Ovary (tissue), 9 donors: Measurements from ENCODE around the gene CHCHD1. TPM values are rescaled to one million over a fixed set of nuclear protein-coding genes. Genes with fewer than 3 reads are reported as not detected.

Experiments used
- DNase-seq, 5 donors: peaks; one replicate each; pipeline ENCODE4 v3.0.0-alpha.2; 2019 to 2020
- H3K27ac ChIP-seq, 2 donors: fragments of 200-600 bp; one replicate each; pipeline versions ENCODE4 v1.5.1 to v1.8.0; 2019 to 2022
- H3K27me3 ChIP-seq: fragments of 200-600 bp; one replicate; pipeline ENCODE4 v1.8.0; 2022
- H3K36me3 ChIP-seq: fragments of 200-600 bp; sonication (generic); one replicate; pipeline ENCODE4 v1.5.1; 2019
- H3K4me1 ChIP-seq: one replicate; pipeline ENCODE4 v1.8.1; 2013; ENCODE audit warnings: mild to moderate bottlenecking, moderate library complexity; ENCODE audit not compliant: insufficient read depth
- H3K4me3 ChIP-seq: fragments of 200-600 bp; sonication (generic); one replicate; pipeline ENCODE4 v1.5.1; 2017
- H3K9me3 ChIP-seq, 2 donors: fragments of 200-600 bp in 1 of 2; sonication (generic) in 1 of 2; one replicate each; pipeline versions ENCODE4 v1.5.1 to v1.8.1; 2013 to 2019; ENCODE audit warnings: mild to moderate bottlenecking in 1 of 2, moderate library complexity in 1 of 2
- EP300 ChIP-seq: sonication (generic); formaldehyde crosslinking; IDR thresholded peaks from one replicate; pipeline ENCODE4 v1.6.1; 2017; ENCODE audit warnings: antibody characterized with exemption
- POLR2A ChIP-seq: fragments of 450-650 bp; IDR thresholded peaks from one replicate; pipeline ENCODE4 v1.6.1; 2017; ENCODE audit warnings: antibody characterized with exemption, mild to moderate bottlenecking, moderate library complexity
- WGBS, 3 donors: extraction: QIAGEN DNeasy Blood & Tissue Kit in 1 of 3; methylation state at CpG; one replicate each; pipeline versions ENCODE4 v1.1.5 to v1.1.7; 2013 to 2017; 5-methylcytosine and 5-hydroxymethylcytosine counted together
- intact Hi-C, 4 donors: fragments of 100-400 bp; cut with DNase I; formaldehyde crosslinking; loops; one replicate each; pipeline versions ENCODE4 v1.11.0 to v1.15.1; 2022 to 2023
- polyA plus RNA-seq, 2 donors: library from polyadenylated mRNA; stranded (reverse); fragments of 200-250 nt in 1 of 2; fragments of 350-450 nt in 1 of 2; fragmentation: Illumina TruSeq in 1 of 2; extraction: RNeasy Lipid Tissue Mini Kit (QIAGEN cat#74804) in 1 of 2; gene quantifications; one replicate each; pipeline ENCODE4 v1.2.3, GENCODE V29; 2013 to 2014
- total RNA-seq, 7 donors: library from RNA; depleted of rRNA in 2 of 7; stranded (reverse); fragments of >200 nt in 2 of 7; fragmentation: NEBNext Ultra II Directional in 3 of 7; extraction: Animal tissue kit (Norgen Biotek cat#: 25700) in 3 of 7; gene quantifications; one replicate each; pipeline versions ENCODE4 v1.1.0 to v1.2.4, GENCODE V29; 2016 to 2023
- TF ChIP-seq, protein P1 (sequence below), 3 donors: fragments of 450-650 bp in 2 of 3; fragments of 200-600 bp in 1 of 3; IDR thresholded peaks; one replicate each; pipeline versions ENCODE4 v1.5.1 to v1.8.0; 2016 to 2022; ENCODE audit warnings: antibody characterized with exemption in 3 of 3, mild to moderate bottlenecking in 1 of 3
- donor health status: DM: no; HTN: no; CAD: no; lungs with moderate emphysema.
- donor health status: DM: no; HTN: no; CAD: no.
- donor health status: Bipolar disorder and iron deficiency.
- donor health status: DM: yes; HTN: yes; CAD: no.
- donor health status: DM: no; HTN: no; CAD: no.
- donor health status: DM: yes; HTN: yes; CAD: no.

CHCHD1 gene
- total and polyA plus RNA-seq, 9 donors, result 12.5 to 33.4 (median 18.0) TPM

DNA sequence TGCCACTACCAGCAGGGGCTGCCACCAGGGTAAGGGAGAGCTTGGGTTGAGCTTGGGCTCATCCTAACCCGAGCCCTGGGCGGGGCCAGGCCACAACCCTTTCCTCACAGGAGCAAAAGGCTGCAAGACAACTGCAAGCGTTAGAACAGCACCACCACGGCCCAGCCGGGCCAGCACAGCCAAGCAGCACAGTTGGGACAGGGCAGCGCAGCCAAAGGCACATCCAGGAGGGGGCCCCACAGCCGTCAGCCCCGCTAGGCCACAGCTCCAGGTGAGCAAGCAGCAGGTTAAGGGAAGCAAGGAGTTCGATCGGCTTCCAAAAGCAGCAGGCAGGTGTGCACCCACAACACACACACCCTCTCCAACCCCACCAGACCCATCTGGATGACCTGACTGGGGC lies 36.6 kb downstream of the CHCHD1 start:
- Histone ChIP-seq H3K27me3 (no peaks in the 10 kb centered on the region), H3K36me3 (no peaks in the 10 kb centered on the region), H3K9me3 (no peaks in the 10 kb centered on the region), H3K4me3 (no peak overlapping the region), H3K4me1 (no peaks in the 10 kb centered on the region), H3K27ac (no peak overlapping the region)
- no peak for DNase-seq
- intact Hi-C loops, result loop anchor here in 1 of 4 donors (2.0 kb wide), 1 partner anchor 26 kb away; no protein-coding TSS in a partner anchor
- 86% methylated on average over 10 of the region's 10 CpGs for WGBS, 3 donors
- TF ChIP-seq POLR2A (no peak), EP300 (no peak)
- TF ChIP-seq, protein P1, sequence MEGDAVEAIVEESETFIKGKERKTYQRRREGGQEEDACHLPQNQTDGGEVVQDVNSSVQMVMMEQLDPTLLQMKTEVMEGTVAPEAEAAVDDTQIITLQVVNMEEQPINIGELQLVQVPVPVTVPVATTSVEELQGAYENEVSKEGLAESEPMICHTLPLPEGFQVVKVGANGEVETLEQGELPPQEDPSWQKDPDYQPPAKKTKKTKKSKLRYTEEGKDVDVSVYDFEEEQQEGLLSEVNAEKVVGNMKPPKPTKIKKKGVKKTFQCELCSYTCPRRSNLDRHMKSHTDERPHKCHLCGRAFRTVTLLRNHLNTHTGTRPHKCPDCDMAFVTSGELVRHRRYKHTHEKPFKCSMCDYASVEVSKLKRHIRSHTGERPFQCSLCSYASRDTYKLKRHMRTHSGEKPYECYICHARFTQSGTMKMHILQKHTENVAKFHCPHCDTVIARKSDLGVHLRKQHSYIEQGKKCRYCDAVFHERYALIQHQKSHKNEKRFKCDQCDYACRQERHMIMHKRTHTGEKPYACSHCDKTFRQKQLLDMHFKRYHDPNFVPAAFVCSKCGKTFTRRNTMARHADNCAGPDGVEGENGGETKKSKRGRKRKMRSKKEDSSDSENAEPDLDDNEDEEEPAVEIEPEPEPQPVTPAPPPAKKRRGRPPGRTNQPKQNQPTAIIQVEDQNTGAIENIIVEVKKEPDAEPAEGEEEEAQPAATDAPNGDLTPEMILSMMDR (IDR thresholded peaks at IDR 0.05), result no peak

DNA sequence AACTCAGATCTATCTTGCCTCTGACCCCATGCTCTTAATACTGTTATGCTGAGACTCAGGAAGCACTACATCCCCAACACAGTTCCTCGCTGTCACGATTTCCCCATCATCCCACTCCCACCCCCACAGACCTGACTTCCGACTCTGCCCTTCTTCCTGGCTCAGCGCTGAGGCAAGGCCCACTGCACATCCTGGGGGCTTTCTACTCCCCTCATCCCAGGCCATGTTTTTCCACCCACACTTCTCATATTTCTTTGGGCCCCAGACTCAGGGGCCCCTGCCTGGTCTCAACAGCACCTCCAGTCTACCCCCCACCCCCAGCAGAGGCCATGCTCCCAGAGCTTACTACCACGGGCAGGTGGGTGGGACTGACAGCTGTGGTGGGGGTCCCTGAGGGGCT lies 37.2 kb downstream of the CHCHD1 start:
- TF ChIP-seq EP300 (no peak), POLR2A (no peak)
- TF ChIP-seq, protein P1 (IDR thresholded peaks at IDR 0.05), result no peak
- H3K9me3 ChIP-seq, result no peaks in the 10 kb centered on the region
- no peaks in the 10 kb centered on the region for H3K4me1 ChIP-seq
- no peak overlapping the region for H3K4me3 ChIP-seq
- H3K27me3 ChIP-seq, result no peaks in the 10 kb centered on the region
- no peak overlapping the region for H3K27ac ChIP-seq
- intact Hi-C loops, result loop anchor here in 1 of 4 donors (2.0 kb wide), 1 partner anchor 26 kb away; no protein-coding TSS in a partner anchor
- DNase-seq, result no peak
- WGBS, 3 donors, result 52 to 61% (median 61%) methylated on average over 5 of the region's 5 CpGs
- H3K36me3 ChIP-seq, result no peaks in the 10 kb centered on the region

DNA sequence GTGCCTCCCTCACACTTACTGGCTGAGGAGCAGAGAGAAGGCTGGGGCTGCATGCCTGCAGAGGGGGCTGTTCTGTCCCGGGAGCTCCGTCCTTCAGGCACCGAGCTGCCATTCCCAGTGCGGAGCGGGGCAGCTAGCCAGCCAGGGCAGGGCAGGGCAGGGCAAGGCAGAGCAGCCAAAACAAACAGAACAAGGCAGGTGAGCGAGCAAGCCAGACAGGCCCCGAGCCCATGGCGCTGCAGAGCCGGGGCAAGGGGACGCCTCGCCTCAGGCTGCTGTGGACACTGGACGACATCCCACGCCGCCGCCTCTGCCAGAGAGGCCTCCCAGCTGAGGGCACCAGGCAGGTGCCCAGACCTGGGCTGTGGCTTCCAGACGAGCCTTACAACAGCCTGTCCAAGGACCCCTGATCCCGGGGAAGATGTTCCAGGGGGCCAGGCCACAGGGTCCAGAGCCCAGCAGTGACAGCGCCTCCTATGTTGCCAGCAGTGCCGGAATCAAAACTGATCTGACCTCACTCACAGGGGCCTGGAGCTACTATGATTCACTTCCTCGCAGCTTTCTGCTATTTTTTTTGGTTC lies 37.8 kb downstream of the CHCHD1 start:
- intact Hi-C loops, result loop anchor here in 1 of 4 donors (2.0 kb wide), 1 partner anchor 25 kb away; no protein-coding TSS in a partner anchor
- WGBS, 3 donors, result 79 to 86% (median 83%) methylated on average over 20 of the region's 20 CpGs
- no peak for DNase-seq
- H3K27ac ChIP-seq, result no peak overlapping the region
- no peaks in the 10 kb centered on the region for H3K4me1 ChIP-seq
- no peak overlapping the region for H3K4me3 ChIP-seq
- H3K36me3 ChIP-seq, result no peaks in the 10 kb centered on the region
- TF ChIP-seq EP300 (no peak), POLR2A (no peak)
- TF ChIP-seq, protein P1 (IDR thresholded peaks at IDR 0.05), result no peak
- no peaks in the 10 kb centered on the region for H3K9me3 ChIP-seq
- no peaks in the 10 kb centered on the region for H3K27me3 ChIP-seq

DNA sequence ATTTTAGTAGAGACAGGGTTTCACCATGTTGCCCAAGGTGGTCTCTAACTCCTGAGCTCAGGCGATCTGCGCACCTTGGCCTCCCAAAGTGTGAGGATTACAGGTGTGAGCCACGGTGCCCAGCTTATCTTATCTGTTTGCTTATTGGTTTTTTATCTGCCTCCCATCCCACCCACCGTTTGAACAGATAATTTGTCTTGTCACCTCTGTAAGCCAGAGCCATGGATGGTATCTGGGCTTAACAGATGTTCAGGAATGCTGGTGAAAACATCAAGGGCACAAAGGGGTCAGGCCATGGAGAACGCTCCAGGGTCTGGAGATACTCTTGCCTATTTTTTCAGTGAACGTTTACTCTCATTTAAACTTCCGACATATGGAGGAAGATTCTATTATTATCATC lies 41.5 kb downstream of the CHCHD1 start:
- H3K4me3 ChIP-seq, result no peak overlapping the region
- no peaks in the 10 kb centered on the region for H3K9me3 ChIP-seq
- intact Hi-C loops, result no loop called here
- no peaks in the 10 kb centered on the region for H3K4me1 ChIP-seq
- H3K27ac ChIP-seq, result no peak overlapping the region
- TF ChIP-seq, protein P1 (IDR thresholded peaks at IDR 0.05), result no peak
- no peak for TF ChIP-seq POLR2A
- no peak for TF ChIP-seq EP300
- 68 to 74% (median 71%) methylated on average over 7 of the region's 7 CpGs for WGBS, 3 donors
- H3K36me3 ChIP-seq, result no peaks in the 10 kb centered on the region
- DNase-seq, result no peak
- no peaks in the 10 kb centered on the region for H3K27me3 ChIP-seq
